Measurements from ENCODE around the gene C3orf85.

The C3orf85 gene

GRCh38 chr3:109177908-109178307 is 41.4 kb downstream of the C3orf85 start:
- CTCF ChIA-PET: no interaction called here
- TF ChIP-seq CTCF (IDR thresholded peaks at IDR 0.05; ENCODE audit: insufficient read depth, low read length, missing control alignments): no peak
- H3K4me3 ChIP-seq (ENCODE audit: low read depth, low read length): no peak overlapping the region
- no peak for DNase-seq (ENCODE audit: low read depth, low spot score)
- POLR2A ChIA-PET: no interaction called here

GRCh38 chr3:109178708-109179107 is 42.2 kb downstream of the C3orf85 start:
- CTCF ChIA-PET: no interaction called here
- H3K4me3 ChIP-seq (ENCODE audit: low read depth, low read length): no peak overlapping the region
- POLR2A ChIA-PET: no interaction called here
- TF ChIP-seq CTCF (IDR thresholded peaks at IDR 0.05; ENCODE audit: insufficient read depth, low read length, missing control alignments): no peak
- DNase-seq (ENCODE audit: low read depth, low spot score): no peak

GRCh38 chr3:109184726-109185125 is 48.2 kb downstream of the C3orf85 start:
- TF ChIP-seq CTCF (IDR thresholded peaks at IDR 0.05; ENCODE audit: insufficient read depth, low read length, missing control alignments): no peak
- no peak overlapping the region for H3K4me3 ChIP-seq (ENCODE audit: low read depth, low read length)
- no peak for DNase-seq (ENCODE audit: low read depth, low spot score)
- CTCF ChIA-PET: no interaction called here
- POLR2A ChIA-PET: no interaction called here

GRCh38 chr3:109187390-109187789 is 50.9 kb downstream of the C3orf85 start:
- DNase-seq (ENCODE audit: low read depth, low spot score): no peak
- H3K4me3 ChIP-seq (ENCODE audit: low read depth, low read length): no peak overlapping the region
- TF ChIP-seq CTCF (IDR thresholded peaks at IDR 0.05; ENCODE audit: insufficient read depth, low read length, missing control alignments): no peak
- ChIA-PET POLR2A (no interaction called here), CTCF (no interaction called here)

GRCh38 chr3:109188741-109189140 is 52.2 kb downstream of the C3orf85 start:
- no peak for TF ChIP-seq CTCF (IDR thresholded peaks at IDR 0.05; ENCODE audit: insufficient read depth, low read length, missing control alignments)
- no peak for DNase-seq (ENCODE audit: low read depth, low spot score)
- CTCF ChIA-PET: no interaction called here
- H3K4me3 ChIP-seq (ENCODE audit: low read depth, low read length): no peak overlapping the region
- POLR2A ChIA-PET: no interaction called here

- no peak for TF ChIP-seq CTCF (IDR thresholded peaks at IDR 0.05; ENCODE audit: insufficient read depth, low read length, missing control alignments)
- CTCF ChIA-PET: no interaction called here
- no peak overlapping the region for H3K4me3 ChIP-seq (ENCODE audit: low read depth, low read length)
- no peak for DNase-seq (ENCODE audit: low read depth, low spot score)
- POLR2A ChIA-PET: no interaction called here
Measured at GRCh38 chr3:109191421-109191820, 54.9 kb downstream of the C3orf85 start.
